T-helper 2 cell treated with Interferon-gamma antibody and Interleukin-4, amounts not matched to agents 100 ng/mL and 5 ng/mL, for 36 hours (primary cell): Measurements from ENCODE around the gene EPHA4. TPM values are rescaled to one million over a fixed set of nuclear protein-coding genes. Genes with fewer than 3 reads are reported as not detected.

Source experiments
- intact Hi-C: fragments of 100-400 bp; cut with micrococcal nuclease; formaldehyde crosslinking; loops from one replicate; pipeline ENCODE4 v1.15.1; 2023
- total RNA-seq: library from RNA; stranded (reverse); gene quantifications from 2 replicates; pipeline ENCODE4 v1.2.3, GENCODE V29; 2022

The EPHA4 gene
- total RNA-seq, 1 donor from 2014 or later = 7.0 TPM

- intact Hi-C loops = no loop called here
Observed at GRCh38 chr2:221478485-221478863, 93.6 kb downstream of the EPHA4 start.

- intact Hi-C loops = no loop called here
Observed at GRCh38 chr2:221477714-221478484, 94.2 kb downstream of the EPHA4 start.

- intact Hi-C loops = no loop called here
Observed at GRCh38 chr2:221476195-221476594, 95.9 kb downstream of the EPHA4 start.

- intact Hi-C loops = no loop called here
Observed at GRCh38 chr2:221473451-221473850, 98.7 kb downstream of the EPHA4 start.

DNA sequence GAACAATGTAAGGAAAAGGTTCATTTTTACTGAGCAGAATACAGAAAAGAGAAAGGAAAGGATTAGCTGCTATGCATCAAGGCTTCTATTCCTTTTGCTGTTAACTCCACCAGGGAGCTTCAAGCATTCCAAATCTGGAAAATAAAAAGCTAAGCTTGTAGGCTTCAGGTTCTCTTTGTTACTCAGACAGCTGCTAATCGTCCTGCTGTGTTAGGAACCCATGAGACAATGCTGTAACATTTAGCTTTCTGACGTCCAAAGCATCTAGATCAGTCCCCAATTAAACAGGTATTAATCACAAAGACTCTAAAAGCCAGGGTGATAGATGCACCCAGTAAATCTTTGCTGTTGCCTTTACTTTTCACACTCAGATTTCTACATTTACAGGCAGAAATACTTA is 103.8 kb downstream of the EPHA4 start:
- intact Hi-C loops = loop anchor here (5.0 kb wide), 1 partner anchor 49 kb away; no protein-coding TSS in a partner anchor

DNA sequence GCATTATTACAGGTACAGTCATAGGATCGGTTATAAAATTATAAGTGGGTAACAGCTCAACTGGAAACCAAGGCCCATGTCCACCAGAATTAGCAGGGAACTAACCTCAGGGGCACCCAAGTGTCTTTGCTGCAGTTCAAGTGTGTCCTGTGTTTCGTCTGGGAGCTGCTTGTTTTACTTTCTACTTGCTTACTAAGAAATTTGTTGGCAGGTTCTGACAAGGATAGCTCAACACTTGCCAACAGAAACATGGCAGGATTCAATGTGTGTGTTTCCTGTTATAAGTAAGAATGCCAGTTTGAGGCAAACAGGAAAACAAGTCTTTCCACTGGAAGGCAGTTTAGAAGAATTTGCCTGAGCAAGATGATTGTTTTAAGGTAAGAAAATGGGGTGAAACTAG is 104.5 kb downstream of the EPHA4 start:
- intact Hi-C loops = loop anchor here (5.0 kb wide), 1 partner anchor 50 kb away; no protein-coding TSS in a partner anchor

- intact Hi-C loops = loop anchor here (5.0 kb wide), 1 partner anchor 51 kb away; no protein-coding TSS in a partner anchor
Observed at GRCh38 chr2:221466744-221467143, 105.4 kb downstream of the EPHA4 start.

DNA sequence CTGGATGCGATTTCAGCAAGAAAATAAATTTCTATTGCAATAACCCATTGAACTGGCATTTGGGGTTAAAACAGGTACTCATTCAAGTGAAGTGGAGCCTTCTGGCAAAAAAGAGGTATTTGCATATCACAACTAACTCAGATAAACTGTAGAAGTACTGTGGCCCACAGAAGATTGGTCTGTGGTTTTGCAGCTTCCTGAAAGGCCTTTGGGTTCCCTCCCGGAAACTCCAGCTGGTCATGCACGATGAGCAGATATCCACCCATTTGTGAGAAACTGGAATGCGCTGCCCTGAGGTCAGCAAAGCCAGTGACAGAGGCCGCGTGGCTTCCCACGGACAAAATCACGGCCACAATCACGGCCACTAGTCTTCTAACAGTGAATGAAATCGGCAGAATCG is 106.3 kb downstream of the EPHA4 start:
- intact Hi-C loops = loop anchor here (5.0 kb wide), 1 partner anchor 52 kb away; no protein-coding TSS in a partner anchor

DNA sequence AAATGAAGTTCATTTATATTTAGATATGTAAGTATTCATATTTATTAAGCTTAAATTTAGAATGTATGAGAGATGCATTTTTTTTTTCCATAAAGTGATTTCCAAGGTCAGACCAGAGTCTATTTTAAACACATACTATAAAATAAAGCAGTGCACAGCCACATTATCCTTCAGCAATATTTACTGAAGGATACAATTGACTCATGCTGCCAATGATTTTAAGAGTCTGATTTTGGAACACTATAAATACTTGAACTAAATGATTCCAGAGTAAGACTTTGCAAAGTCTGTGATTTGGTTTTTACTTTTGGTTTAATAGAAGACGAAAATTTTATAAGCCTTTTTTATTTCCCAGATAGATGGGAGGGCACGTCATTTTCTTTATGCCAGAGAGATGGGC is 107.1 kb downstream of the EPHA4 start:
- intact Hi-C loops = loop anchor here (5.0 kb wide), 2 partner anchors 52 to 107 kb away; partner anchors contain the start of gene EPHA4

GRCh38 chr2:221463241-221463896 is 108.7 kb downstream of the EPHA4 start:
- intact Hi-C loops = loop anchor here (5.0 kb wide), 1 partner anchor 109 kb away; the partner anchor contains the start of gene EPHA4

DNA sequence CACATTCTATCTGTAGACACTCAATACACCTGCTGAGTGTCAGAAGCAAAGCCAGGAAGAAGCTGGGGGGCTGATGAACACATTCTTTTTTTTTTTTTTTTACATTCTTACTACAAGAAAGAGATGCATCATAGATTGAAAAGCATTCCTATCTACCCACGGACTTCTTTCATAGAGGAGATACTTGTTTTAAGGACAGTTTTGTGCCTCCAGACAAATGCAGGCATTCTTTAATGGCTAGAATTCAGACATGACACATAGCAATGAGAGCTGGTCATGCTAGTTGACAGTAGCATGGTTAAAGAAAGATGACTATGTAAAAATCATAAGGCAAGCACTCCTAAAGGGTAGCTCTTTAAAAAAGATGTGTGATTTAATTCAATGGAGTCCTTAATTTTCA is 110.2 kb downstream of the EPHA4 start:
- intact Hi-C loops = loop anchor here (5.0 kb wide), 1 partner anchor 110 kb away; the partner anchor contains the start of gene EPHA4

- intact Hi-C loops = loop anchor here (5.0 kb wide), 1 partner anchor 112 kb away; the partner anchor contains the start of gene EPHA4
Observed at GRCh38 chr2:221460136-221460535, 112.0 kb downstream of the EPHA4 start.

DNA sequence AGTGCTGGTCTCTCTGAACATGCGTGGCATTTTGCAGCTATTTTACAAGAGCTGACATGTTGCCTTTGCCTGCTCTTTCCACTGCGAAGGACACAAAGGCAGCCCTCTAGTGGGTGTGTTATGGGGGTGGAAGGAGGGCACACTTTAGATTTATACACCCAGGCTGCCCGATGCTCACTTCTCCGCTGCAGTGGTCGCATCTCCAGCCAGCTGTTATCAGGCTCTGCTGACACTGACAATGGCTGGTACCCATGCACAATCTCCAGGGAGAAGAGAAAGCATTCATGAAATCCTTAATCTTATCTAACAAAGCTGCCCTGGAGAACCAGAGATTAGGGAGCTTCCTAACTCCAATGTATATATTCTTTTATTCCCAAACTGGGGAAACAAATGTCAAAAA is 113.5 kb downstream of the EPHA4 start:
- intact Hi-C loops = no loop called here

DNA sequence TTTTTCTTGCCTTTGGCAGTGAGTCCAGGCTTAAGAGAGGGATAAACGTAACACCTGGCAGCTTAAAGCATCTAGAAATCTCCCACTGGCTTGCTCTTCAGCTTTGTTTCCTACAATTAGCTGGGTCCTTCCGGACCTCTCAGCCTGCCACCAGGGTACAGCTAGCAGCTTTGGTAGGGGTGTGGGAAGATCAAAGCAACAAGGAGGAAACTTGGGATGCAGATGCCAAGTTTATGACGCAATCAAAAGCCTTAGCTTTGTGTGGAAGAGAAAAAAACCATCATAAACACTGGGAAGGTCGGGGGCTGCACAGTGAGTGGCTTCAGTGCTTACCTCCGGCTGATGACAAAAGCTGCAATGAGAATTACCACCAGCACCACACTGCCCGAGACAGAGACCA is 116.9 kb downstream of the EPHA4 start:
- intact Hi-C loops = no loop called here

DNA sequence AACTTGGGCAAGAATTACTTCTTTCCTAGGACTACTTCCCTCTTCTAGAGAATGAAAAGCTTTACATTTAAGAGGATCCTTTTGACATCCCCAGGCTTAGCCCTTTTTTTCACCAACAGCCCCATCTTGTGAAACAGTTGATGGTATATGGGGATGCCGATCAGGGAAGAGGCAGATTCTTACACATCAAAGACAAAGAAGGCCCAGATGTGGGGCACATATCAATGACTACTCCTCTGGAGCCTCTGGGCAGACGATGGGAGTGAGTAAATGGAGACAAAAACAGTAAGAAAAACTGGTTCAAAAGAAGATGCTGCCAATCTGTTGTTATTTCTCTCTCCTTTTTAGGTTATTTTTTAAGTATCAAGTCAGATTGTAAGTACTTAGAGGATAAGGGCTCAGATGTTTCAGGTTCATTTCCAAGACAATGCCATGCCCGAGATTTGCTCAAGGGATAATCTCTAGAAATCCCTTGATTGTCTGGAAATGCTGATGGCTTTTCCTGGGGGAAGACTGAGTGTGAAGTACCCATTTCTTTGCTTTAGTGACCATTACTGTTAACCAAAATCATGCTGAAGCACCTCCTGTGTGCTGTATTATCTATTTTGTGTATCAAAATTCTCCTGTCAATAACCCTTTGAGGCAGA is 117.5 kb downstream of the EPHA4 start:
- intact Hi-C loops = no loop called here

DNA sequence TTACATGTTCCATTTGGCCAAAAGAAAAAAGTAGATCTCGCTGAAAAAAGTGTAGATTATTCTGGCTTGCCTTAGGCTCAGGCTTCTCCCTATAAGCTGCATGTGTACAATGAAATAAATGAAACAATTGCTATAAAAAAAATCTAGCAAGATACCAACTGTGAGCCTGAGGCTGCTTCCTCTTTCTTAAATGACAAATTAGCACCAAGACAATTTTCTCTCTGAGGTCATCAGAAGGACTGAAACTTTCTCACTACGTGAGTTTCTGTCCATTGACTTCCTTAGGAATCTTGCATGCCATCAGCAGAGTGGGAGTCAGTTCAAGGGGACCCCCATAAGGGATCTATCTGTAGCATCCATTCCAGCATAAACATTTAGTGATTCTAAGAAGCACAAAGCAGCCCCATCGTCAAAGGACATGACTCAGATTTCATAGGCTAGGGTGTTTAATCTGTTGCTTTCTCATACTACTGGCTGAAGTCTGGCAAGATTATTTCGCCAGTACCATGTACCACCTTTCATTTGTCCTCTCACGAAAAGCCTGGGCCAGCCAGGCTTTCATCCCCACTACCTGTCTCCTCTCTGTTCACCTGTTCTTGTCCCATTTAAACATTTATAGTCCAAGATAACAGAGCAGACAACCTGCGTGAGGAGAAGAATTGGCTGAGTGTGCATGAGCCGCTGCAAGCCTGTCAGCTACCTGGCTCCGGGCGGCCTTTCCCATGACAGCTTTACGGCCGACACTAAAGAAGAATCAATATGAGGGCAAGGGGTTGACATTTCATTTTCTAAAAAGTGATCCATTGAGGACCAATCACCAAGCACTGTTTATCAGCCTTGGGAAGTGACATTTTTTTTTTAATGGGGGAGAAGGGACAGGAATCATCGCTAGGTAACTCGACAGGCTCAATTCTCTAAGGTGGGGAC is 120.0 kb downstream of the EPHA4 start:
- intact Hi-C loops = no loop called here

- intact Hi-C loops = no loop called here
Observed at GRCh38 chr2:221450280-221450679, 121.8 kb downstream of the EPHA4 start.

DNA sequence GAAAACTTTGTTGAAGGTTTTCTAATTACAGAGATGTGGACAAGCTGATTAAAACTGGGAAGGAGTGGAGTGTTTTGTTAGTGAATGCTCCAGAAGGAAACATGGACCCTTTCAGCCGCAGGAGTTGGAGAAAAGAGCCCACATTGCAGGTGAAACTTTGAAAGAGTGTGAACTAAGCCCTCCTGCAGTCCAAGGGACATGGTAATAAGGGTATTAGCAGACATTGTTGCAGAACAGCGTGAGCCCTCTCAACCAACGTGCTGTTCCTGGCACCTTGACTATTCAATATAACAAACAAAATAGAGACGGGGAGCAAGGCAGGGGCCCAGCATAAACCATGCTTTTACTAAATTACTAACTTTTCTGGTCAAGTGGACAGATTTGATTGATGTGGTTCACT is 122.7 kb downstream of the EPHA4 start:
- intact Hi-C loops = no loop called here

- intact Hi-C loops = no loop called here
Observed at GRCh38 chr2:221448844-221449390, 123.2 kb downstream of the EPHA4 start.

- intact Hi-C loops = no loop called here
Observed at GRCh38 chr2:221448057-221448843, 123.9 kb downstream of the EPHA4 start.
